K562 treated with DMSO at 1 percent for 12 hours (cell line): ENCODE results near the gene RIN3. TPM values are rescaled to one million over a fixed set of nuclear protein-coding genes. Genes with fewer than 3 reads are reported as not detected.

Experiments
- total RNA-seq: library from RNA; unstranded; fragments of 300-600 nt; gene quantifications from 2 replicates; pipeline ENCODE4 v1.2.3, GENCODE V29; 2022; ENCODE audit not compliant: insufficient read depth

Gene RIN3, protein sequence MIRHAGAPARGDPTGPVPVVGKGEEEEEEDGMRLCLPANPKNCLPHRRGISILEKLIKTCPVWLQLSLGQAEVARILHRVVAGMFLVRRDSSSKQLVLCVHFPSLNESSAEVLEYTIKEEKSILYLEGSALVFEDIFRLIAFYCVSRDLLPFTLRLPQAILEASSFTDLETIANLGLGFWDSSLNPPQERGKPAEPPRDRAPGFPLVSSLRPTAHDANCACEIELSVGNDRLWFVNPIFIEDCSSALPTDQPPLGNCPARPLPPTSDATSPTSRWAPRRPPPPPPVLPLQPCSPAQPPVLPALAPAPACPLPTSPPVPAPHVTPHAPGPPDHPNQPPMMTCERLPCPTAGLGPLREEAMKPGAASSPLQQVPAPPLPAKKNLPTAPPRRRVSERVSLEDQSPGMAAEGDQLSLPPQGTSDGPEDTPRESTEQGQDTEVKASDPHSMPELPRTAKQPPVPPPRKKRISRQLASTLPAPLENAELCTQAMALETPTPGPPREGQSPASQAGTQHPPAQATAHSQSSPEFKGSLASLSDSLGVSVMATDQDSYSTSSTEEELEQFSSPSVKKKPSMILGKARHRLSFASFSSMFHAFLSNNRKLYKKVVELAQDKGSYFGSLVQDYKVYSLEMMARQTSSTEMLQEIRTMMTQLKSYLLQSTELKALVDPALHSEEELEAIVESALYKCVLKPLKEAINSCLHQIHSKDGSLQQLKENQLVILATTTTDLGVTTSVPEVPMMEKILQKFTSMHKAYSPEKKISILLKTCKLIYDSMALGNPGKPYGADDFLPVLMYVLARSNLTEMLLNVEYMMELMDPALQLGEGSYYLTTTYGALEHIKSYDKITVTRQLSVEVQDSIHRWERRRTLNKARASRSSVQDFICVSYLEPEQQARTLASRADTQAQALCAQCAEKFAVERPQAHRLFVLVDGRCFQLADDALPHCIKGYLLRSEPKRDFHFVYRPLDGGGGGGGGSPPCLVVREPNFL
- 0.21 and 0.28 TPM in 2 replicates for total RNA-seq

GRCh38 chr14:92513204-92513965 is at the start of gene RIN3:
TSS of gene RIN3 (plus strand) at chr14:92513781. CDS start at chr14:92513933, 152 bp downstream.

Other genes with a start within 250 kb of the RIN3 start
- not detected in 2 replicates for gene SLC24A4, start 190.6 kb upstream of the RIN3 start, total RNA-seq
- gene LGMN, start 234.8 kb downstream of the RIN3 start, total RNA-seq, result 11.5 and 17.2 TPM in 2 replicates